GM19467 (cell line): ENCODE results near the gene GPR183.

Experiments
- ATAC-seq: cut with Tn5 transposase; IDR thresholded peaks from one replicate; pipeline ENCODE4 v1.9.1; 2021; ENCODE audit warnings: mild to moderate bottlenecking, moderate library complexity; ENCODE audit not compliant: unreplicated experiment

Gene GPR183

DNA sequence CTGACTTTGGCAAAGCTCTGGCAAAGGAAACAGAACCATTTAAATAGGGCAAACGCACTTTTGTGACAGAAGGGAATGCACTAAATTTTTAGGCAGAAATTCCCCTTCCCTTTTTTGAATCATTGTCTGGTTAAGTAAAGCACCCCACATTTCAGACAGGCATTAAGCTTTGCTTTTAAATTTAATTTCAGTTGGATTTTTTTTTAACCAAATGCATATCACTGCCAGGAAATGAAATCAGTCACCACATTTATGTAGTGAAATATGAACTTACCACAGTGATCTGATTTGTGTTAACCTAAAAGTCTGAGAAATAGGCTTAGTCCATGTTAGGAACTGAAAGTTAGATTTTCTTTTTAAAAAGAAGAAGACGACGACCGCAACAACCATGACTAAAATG lies 10.8 kb downstream of the GPR183 start:
- ATAC-seq = peak; percentile 47

DNA sequence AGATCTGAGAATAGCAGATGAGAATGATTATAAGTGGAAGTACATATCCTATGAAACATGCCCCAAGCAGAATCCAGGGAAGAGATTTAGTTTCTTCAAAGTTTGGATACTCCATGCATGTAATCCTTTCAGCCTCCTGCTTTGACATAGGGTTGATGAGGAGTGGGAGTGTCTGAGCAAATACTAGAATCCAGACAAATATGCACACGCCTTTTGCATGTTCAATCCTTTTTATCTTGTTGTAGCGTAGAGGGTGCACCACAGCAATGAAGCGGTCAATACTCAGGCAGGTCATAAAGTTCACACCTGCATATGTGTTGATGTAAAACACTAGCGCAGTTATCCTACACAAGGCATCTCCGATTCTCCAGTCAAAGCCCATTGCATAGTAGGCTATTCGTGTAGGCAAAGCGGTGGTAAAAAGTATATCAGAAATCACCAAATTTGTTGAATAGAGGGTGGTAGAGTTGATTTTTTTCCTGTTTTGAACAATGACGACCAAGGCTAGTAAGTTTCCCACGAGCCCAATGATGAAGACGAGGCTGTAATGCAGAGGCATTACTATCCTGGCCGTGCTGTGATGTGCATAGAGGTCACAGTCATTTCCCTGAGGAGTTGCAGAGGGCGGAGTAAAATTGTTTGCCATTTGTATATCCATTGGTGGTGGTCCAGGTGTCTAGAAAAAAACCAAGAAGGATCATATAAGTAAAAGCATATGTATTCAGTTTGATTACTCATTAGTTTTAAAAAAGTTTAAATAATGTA lies 11.5 kb downstream of the GPR183 start:
- ATAC-seq = no peak

- ATAC-seq = no peak
These were observed 12.2 kb downstream of the GPR183 start for GRCh38 chr13:99294958-99295357.

GRCh38 chr13:99294198-99294597 lies 13.0 kb downstream of the GPR183 start:
- ATAC-seq = no peak

GRCh38 chr13:99293178-99293577 lies 14.0 kb downstream of the GPR183 start:
- no peak for ATAC-seq

DNA sequence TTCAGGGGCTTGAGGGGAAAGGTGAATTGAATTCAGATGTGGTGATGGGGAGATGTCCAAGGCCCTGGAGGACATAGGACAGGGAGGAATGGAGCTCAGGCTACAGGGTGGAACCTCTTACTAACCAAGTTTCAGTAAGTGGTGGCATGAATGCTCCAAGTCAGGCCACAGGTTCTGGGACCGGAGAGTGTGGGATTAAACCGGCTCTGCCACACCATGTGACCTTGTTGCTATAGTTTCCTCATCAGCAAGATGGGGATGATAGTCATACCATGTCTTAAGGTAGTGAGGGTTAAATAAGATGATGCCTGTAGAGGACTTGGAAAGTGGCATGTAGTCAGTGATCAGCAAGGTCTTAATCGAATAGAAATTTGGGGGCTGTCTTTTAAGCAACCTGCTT lies 16.3 kb downstream of the GPR183 start:
- ATAC-seq = no peak

DNA sequence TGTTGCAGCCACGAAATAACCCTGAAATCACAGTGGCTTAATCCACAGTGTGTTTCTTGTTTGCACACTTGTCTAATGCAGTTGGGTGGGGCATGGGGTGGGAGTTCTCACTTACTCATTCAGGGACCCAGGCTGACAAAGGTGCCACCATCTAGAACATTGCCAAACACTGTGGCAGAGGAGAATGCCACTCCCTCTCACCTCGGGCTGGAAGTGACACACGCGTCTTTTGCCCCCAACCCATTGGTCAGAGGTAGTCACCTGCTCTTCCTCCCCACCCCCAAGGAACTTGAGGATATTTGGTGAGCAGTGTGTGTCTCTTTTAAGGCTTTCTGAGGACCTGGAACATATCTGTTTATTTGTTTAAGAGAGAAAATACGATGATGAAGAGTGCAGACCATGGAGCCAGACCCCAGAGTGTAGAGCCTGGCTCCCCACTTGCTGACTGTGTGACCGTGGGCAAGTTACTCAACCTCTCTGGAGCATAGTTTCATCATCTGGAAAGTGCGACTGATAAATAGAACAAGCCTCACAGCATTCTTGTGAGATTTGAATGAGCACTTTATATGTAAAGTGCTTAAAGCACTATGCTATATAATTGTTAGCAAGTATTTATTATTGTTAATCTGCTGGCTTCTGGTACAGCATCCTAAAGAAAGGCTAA lies 17.4 kb downstream of the GPR183 start:
- no peak for ATAC-seq

DNA sequence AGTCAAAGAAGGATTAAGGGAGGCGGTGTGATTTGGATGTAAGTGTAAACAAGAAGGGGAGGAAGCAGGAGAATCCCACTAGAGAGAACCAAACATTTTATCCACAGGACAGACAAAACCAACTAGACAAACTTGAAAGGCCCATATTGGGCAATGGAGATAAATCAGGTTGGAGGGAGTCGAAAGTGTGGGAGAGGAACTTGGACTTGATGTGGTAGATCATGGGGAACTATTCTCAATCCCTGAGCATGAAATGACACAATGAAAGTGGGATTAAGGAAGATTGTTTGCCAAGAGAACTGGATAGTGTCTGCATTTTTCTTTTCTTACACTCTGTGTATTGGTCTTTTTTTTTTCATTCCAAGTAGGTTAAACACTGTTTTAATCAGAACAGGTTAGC lies 17.9 kb downstream of the GPR183 start:
- no peak for ATAC-seq

DNA sequence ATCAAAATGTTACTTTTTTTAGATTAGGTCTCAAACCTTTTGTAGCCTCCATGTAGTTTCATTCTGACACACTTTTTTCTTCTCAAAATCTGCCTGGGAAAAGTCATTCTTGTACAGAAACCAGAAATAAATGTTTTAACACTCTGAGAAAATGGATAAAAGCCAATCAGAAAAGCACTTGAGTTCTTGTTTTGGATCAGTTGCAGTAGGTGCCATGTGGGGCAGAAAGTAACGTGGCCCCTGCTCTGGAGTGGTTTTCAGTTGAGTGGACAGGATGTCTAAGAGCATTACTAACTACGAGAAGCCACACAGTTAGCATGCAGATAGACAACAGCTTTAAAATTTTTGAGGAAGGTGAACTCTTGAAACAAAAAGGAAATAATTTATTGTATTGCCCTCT lies 19.1 kb downstream of the GPR183 start:
- peak; percentile 88 for ATAC-seq

DNA sequence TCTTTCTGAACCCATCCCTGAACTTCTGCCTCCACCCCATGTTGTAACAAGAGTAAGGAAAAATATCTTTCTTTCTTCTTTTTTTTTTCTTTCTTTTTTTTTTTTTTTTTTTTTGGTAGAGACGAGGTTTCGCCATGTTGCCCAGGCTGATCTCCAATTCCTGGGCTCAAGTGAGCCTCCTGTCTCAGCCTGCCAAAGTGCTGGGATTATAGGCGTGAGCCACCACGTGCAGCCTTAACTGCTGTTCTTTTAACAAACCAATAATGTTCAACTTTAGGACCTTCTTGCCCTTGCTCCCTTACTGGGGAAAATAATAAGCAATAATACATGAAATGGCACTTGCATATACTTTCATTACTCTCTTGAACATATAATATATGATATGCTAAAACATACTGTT lies 19.6 kb downstream of the GPR183 start:
- ATAC-seq = no peak

DNA sequence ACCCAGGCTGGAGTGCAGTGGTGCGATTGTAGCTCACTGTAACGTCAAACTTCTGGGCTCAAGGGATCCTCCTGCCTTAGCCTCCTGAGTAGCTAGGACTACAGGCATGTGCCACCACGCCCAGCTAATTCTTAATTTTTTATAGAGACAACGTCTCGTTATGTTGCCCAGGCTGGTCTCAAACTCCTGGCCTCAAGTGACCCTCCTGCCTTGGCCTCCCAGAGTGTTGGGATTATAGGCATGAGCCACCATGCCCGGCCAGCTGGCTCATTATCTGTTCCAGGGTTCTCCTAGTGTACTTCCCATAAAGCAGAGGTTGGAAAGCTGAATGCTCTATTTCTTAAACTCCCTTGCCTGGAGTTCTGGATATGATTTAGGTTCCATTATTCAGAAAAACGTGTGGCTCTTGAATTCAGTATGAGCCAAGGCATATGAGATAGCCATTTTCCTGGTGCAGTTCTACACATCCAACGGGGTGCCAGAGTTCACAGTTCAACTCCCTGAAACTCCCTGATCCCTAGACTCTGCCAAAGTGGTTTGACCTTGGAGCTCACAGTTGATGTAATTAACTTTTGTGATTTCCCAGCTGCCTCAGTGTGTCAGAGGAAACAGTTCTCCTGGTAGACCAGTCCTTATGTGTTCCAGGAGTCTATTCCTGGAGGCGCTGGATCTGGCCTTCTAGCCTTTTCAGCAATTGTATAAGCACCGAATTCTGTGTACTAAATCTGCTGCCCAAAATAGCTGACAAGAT lies 21.6 kb downstream of the GPR183 start:
- ATAC-seq = no peak

- ATAC-seq = peak; percentile 49
These were observed 24.7 kb downstream of the GPR183 start for GRCh38 chr13:99282264-99283231.

- ATAC-seq = peak; percentile 57
These were observed 25.4 kb downstream of the GPR183 start for GRCh38 chr13:99281811-99282263.

DNA sequence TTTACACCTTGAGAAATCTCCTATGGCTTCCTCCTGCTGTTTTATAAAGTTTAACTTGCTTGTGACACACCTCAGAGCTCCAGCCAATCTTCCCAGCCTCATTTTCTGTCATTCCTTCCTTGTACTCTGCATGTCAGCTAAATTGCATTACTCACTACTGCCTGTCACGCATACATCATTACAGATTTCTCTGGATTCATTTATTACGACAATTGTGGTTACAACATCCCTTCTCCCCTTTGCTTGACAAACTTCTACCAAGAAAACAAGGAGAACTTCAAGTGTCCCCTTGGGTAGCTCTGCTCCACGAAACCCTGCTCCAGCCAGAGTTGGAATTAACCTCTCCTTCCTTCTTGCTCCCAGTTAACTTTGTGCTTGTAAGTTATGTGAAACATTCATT lies 27.0 kb downstream of the GPR183 start:
- ATAC-seq = no peak

GRCh38 chr13:99279637-99280036 lies 27.6 kb downstream of the GPR183 start:
- no peak for ATAC-seq

- ATAC-seq = no peak
These were observed 28.4 kb downstream of the GPR183 start for GRCh38 chr13:99278843-99279242.

DNA sequence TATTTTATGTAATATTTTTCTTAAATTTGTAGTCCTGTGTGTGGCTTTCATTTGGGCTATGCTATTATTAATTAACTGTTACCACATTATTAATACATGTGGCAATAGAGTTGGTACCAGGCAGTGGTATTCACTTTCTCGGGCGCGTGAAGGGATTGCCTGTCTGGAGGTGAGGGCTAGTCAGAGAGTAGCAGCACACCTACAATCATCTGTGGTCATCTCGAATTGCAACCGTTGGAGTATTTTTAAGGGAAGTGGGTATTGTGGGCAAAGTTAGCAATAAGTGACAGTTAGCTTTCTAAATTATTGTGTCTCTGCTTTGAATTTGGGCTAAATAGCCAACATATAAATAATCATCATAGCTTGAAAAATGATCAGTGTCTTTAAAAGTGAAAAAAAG lies 29.0 kb downstream of the GPR183 start:
- no peak for ATAC-seq

DNA sequence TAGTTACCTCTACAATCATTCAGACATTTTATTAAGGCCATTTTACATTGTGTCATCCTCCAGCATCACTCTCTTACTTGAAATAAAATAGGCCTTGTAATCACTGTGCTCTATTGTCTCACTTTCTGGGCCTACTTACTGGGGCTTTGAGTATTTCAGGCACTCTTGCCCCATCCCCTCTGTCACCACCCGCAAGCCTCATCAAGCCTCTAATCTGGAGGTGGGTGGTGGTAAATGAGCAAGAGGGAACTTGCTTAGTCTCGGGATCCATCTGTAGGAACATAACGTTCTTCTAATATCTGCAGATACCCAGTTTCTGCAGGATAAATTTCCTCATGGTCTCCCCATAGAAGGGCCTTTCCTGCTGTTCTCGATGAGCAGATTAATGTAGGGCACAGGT lies 29.6 kb downstream of the GPR183 start:
- ATAC-seq = no peak

- ATAC-seq = no peak
These were observed 30.5 kb downstream of the GPR183 start for GRCh38 chr13:99276706-99277105.

GRCh38 chr13:99275093-99275469 lies 32.1 kb downstream of the GPR183 start:
- ATAC-seq = no peak

GRCh38 chr13:99273128-99273527 lies 34.1 kb downstream of the GPR183 start:
- ATAC-seq = no peak
